DMS79 (cell line): Measurements from ENCODE around the gene TANGO6.
"Not testable (repeated sequence)": the region's sequence is repeated elsewhere in the genome, so short reads cannot be mapped to it uniquely, and the experiment has no call there.

Source experiments
- DNase-seq: peaks from one replicate; lab custom pipeline; 2025; lab: John Stamatoyannopoulos, UW

TANGO6 gene

GRCh38 chr16:69118468-69118867 lies 275.1 kb downstream of the TANGO6 start:
- no peak for DNase-seq

- no peak for DNase-seq
Observed at GRCh38 chr16:69118994-69119393, 275.7 kb downstream of the TANGO6 start.

GRCh38 chr16:69119536-69119935 lies 276.2 kb downstream of the TANGO6 start:
- no peak for DNase-seq

- DNase-seq: no peak
Observed at GRCh38 chr16:69120096-69120664, 276.8 kb downstream of the TANGO6 start.

- no peak for DNase-seq
Observed at GRCh38 chr16:69123910-69124309, 280.6 kb downstream of the TANGO6 start.

- DNase-seq: not testable (repeated sequence)
Observed at GRCh38 chr16:69124406-69124805, 281.1 kb downstream of the TANGO6 start.

GRCh38 chr16:69124961-69125360 lies 281.6 kb downstream of the TANGO6 start:
- not testable (repeated sequence) for DNase-seq

GRCh38 chr16:69126221-69126620 lies 282.9 kb downstream of the TANGO6 start:
- no peak for DNase-seq

- not testable (repeated sequence) for DNase-seq
Observed at GRCh38 chr16:69126801-69127200, 283.5 kb downstream of the TANGO6 start.

GRCh38 chr16:69127966-69128510 lies 284.7 kb downstream of the TANGO6 start:
- no peak for DNase-seq

GRCh38 chr16:69130461-69130860 lies 287.1 kb downstream of the TANGO6 start:
- DNase-seq: no peak

GRCh38 chr16:69131167-69131838 lies 288.0 kb downstream of the TANGO6 start:
- no peak for DNase-seq

- no peak for DNase-seq
Observed at GRCh38 chr16:69131839-69132423, 288.6 kb downstream of the TANGO6 start.

GRCh38 chr16:69132424-69133252 lies 289.3 kb downstream of the TANGO6 start, which contains the start of the genes CHTF8 and UTP4:
Gene CHTF8, minus strand, starts transcription at chr16:69132588. Its CDS starts 11,130 bp downstream, at chr16:69121458.
Gene UTP4, plus strand, starts transcription at chr16:69132649. Its CDS starts 811 bp downstream, at chr16:69133460.
- DNase-seq: peak; percentile 16

GRCh38 chr16:69133373-69133954 lies 290.1 kb downstream of the TANGO6 start:
- no peak for DNase-seq
